Muscle layer of duodenum (tissue), 2 donors: ENCODE measurements around the gene APEH.

ENCODE experiments used
- H3K27ac ChIP-seq: one replicate; pipeline ENCODE4 v1.7.0; 2013; ENCODE audit warnings: mild to moderate bottlenecking, low read length
- H3K27me3 ChIP-seq: one replicate; pipeline ENCODE4 v1.7.0; 2013; ENCODE audit warnings: low read depth, mild to moderate bottlenecking, control low read depth, low read length
- H3K36me3 ChIP-seq, 2 donors: one replicate each; pipeline ENCODE4 v1.7.0; 2013; ENCODE audit warnings: low read length in 2 of 2, control low read depth in 1 of 2, mild to moderate bottlenecking in 1 of 2; ENCODE audit not compliant: insufficient read depth in 2 of 2, control insufficient read depth in 1 of 2
- H3K4me1 ChIP-seq, 2 donors: one replicate each; pipeline ENCODE4 v1.7.0; 2013; ENCODE audit warnings: low read length in 2 of 2, mild to moderate bottlenecking in 2 of 2, control low read depth in 1 of 2, moderate library complexity in 1 of 2; ENCODE audit not compliant: insufficient read depth in 2 of 2, control insufficient read depth in 1 of 2
- H3K4me3 ChIP-seq, 2 donors: one replicate each; pipeline ENCODE4 v1.7.0; 2013; ENCODE audit warnings: low read length in 2 of 2, low read depth in 1 of 2, mild to moderate bottlenecking in 1 of 2
- H3K9me3 ChIP-seq, 2 donors: one replicate each; pipeline ENCODE4 v1.7.0; 2013; ENCODE audit warnings: low read length in 2 of 2, control low read depth in 1 of 2, mild to moderate bottlenecking in 1 of 2; ENCODE audit not compliant: control insufficient read depth in 1 of 2
- donor health status: healthy.

APEH gene

GRCh38 chr3:49659756-49660155 is 14.4 kb upstream of the APEH start:
- peaks cover 0 to 5% of the 10 kb centered on the region in 2 donors for H3K4me1 ChIP-seq
- no peak overlapping the region for H3K27ac ChIP-seq
- H3K4me3 ChIP-seq: no peak overlapping the region
- no peaks in the 10 kb centered on the region for H3K9me3 ChIP-seq
- no peaks in the 10 kb centered on the region for H3K27me3 ChIP-seq
- no peaks in the 10 kb centered on the region for H3K36me3 ChIP-seq

GRCh38 chr3:49661281-49661680 is 12.9 kb upstream of the APEH start:
- H3K4me3 ChIP-seq: no peak overlapping the region
- no peaks in the 10 kb centered on the region for H3K27me3 ChIP-seq
- H3K4me1 ChIP-seq: peaks cover 0 to 5% of the 10 kb centered on the region in 2 donors
- H3K36me3 ChIP-seq: no peaks in the 10 kb centered on the region
- no peaks in the 10 kb centered on the region for H3K9me3 ChIP-seq
- no peak overlapping the region for H3K27ac ChIP-seq

- Histone ChIP-seq H3K27ac (no peak overlapping the region), H3K4me1 (no peaks in the 10 kb centered on the region), H3K4me3 (no peak overlapping the region), H3K27me3 (no peaks in the 10 kb centered on the region), H3K9me3 (no peaks in the 10 kb centered on the region), H3K36me3 (no peaks in the 10 kb centered on the region)
These were observed 12.1 kb upstream of the APEH start for GRCh38 chr3:49662021-49662420.

- H3K4me3 ChIP-seq: no peak overlapping the region
- no peaks in the 10 kb centered on the region for H3K4me1 ChIP-seq
- H3K27ac ChIP-seq: no peak overlapping the region
- no peaks in the 10 kb centered on the region for H3K36me3 ChIP-seq
- H3K9me3 ChIP-seq: no peaks in the 10 kb centered on the region
- H3K27me3 ChIP-seq: no peaks in the 10 kb centered on the region
These were observed 11.3 kb upstream of the APEH start for GRCh38 chr3:49662720-49663413.

- Histone ChIP-seq H3K9me3 (no peaks in the 10 kb centered on the region), H3K4me3 (no peak overlapping the region), H3K27me3 (no peaks in the 10 kb centered on the region), H3K4me1 (no peaks in the 10 kb centered on the region), H3K36me3 (no peaks in the 10 kb centered on the region), H3K27ac (no peak overlapping the region)
These were observed 10.3 kb upstream of the APEH start for GRCh38 chr3:49663831-49664230.

- H3K4me3 ChIP-seq: no peak overlapping the region
- no peaks in the 10 kb centered on the region for H3K9me3 ChIP-seq
- no peaks in the 10 kb centered on the region for H3K36me3 ChIP-seq
- no peak overlapping the region for H3K27ac ChIP-seq
- no peaks in the 10 kb centered on the region for H3K27me3 ChIP-seq
- no peaks in the 10 kb centered on the region for H3K4me1 ChIP-seq
These were observed 9.9 kb upstream of the APEH start for GRCh38 chr3:49664300-49664699.

GRCh38 chr3:49665822-49666519 is 8.2 kb upstream of the APEH start:
- Histone ChIP-seq H3K27ac (no peak overlapping the region), H3K9me3 (no peaks in the 10 kb centered on the region), H3K27me3 (no peaks in the 10 kb centered on the region), H3K4me3 (no peak overlapping the region), H3K4me1 (no peaks in the 10 kb centered on the region), H3K36me3 (no peaks in the 10 kb centered on the region)

GRCh38 chr3:49666592-49666991 is 7.6 kb upstream of the APEH start:
- H3K9me3 ChIP-seq: no peaks in the 10 kb centered on the region
- H3K4me3 ChIP-seq: no peak overlapping the region
- no peaks in the 10 kb centered on the region for H3K27me3 ChIP-seq
- no peak overlapping the region for H3K27ac ChIP-seq
- H3K4me1 ChIP-seq: no peaks in the 10 kb centered on the region
- no peaks in the 10 kb centered on the region for H3K36me3 ChIP-seq

- H3K9me3 ChIP-seq: no peaks in the 10 kb centered on the region
- no peaks in the 10 kb centered on the region for H3K36me3 ChIP-seq
- H3K27me3 ChIP-seq: no peaks in the 10 kb centered on the region
- H3K27ac ChIP-seq: no peak overlapping the region
- no peaks in the 10 kb centered on the region for H3K4me1 ChIP-seq
- no peak overlapping the region for H3K4me3 ChIP-seq
These were observed 6.3 kb upstream of the APEH start for GRCh38 chr3:49667701-49668413.

- Histone ChIP-seq H3K27me3 (no peaks in the 10 kb centered on the region), H3K36me3 (no peaks in the 10 kb centered on the region)
These were observed 5.7 kb upstream of the APEH start for GRCh38 chr3:49668414-49668797.

GRCh38 chr3:49668861-49669260 is 5.3 kb upstream of the APEH start:
- Histone ChIP-seq H3K4me1 (peaks cover 0 to 4% of the 10 kb centered on the region in 2 donors), H3K4me3 (no peak overlapping the region), H3K27ac (no peak overlapping the region), H3K9me3 (no peaks in the 10 kb centered on the region), H3K36me3 (no peaks in the 10 kb centered on the region), H3K27me3 (no peaks in the 10 kb centered on the region)

More at GRCh38 chr3:49668414-49668797, 5.7 kb upstream of the APEH start:
- Histone ChIP-seq H3K27ac (no peak overlapping the region), H3K9me3 (no peaks in the 10 kb centered on the region), H3K4me1 (peaks cover 0 to 3% of the 10 kb centered on the region in 2 donors), H3K4me3 (no peak overlapping the region)
